Skeletal muscle satellite cell (primary cell): Measurements from ENCODE around the gene ZBTB20.

Source experiments
- H3K27me3 ChIP-seq: 2 replicates; pipeline ENCODE4 v1.7.0; 2013; ENCODE audit warnings: low read length; ENCODE audit not compliant: control insufficient read depth, insufficient read depth
- H3K36me3 ChIP-seq: 2 replicates; pipeline ENCODE4 v1.7.0; 2013; ENCODE audit warnings: mild to moderate bottlenecking, control low read depth, low read length; ENCODE audit not compliant: insufficient read depth
- H3K4me1 ChIP-seq: 2 replicates; pipeline ENCODE4 v1.7.0; 2013; ENCODE audit warnings: low read length; ENCODE audit not compliant: control insufficient read depth, insufficient read depth
- H3K4me2 ChIP-seq: 2 replicates; pipeline ENCODE4 v1.7.0; 2013; ENCODE audit warnings: mild to moderate bottlenecking, low read length
- H3K4me3 ChIP-seq: 2 replicates; pipeline ENCODE4 v1.7.0; 2013; ENCODE audit warnings: low read length
- H3K9ac ChIP-seq: 2 replicates; pipeline ENCODE4 v1.7.0; 2013; ENCODE audit warnings: mild to moderate bottlenecking, low read depth, low read length, moderate library complexity
- H3K9me3 ChIP-seq: replicated peaks from 2 replicates; pipeline ENCODE4 v1.7.0; 2013; ENCODE audit warnings: mild to moderate bottlenecking, control low read depth, low read length

Gene ZBTB20

DNA sequence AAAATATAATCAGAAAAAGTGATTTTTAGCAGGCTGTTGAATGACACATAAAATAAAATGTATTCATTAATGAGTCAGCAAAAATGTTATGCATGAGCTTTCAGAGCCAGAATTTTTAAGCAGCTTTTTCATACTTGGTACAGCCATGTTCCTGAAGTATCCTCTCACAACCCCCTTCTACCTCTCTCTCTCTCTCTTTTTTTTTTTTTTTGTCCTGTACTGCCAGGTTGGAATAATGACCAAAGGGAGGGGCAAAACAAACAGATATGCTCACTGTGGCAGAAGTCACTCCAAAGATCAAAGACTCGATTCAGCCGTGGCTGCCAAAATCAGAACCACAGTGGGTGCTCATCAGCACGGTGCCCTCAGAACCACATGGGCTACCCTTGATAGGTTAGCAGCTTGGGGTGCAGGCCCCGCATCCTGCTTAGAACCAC lies 383.0 kb downstream of the ZBTB20 start:
- Histone ChIP-seq H3K4me2 (peak overlapping the region; percentile 33), H3K27me3 (no peaks in the 10 kb centered on the region), H3K36me3 (no peaks in the 10 kb centered on the region), H3K4me3 (peak overlapping the region; percentile 7), H3K4me1 (peaks cover 15% of the 10 kb centered on the region), H3K9me3 (no peaks in the 10 kb centered on the region), H3K9ac (no peak overlapping the region)

- Histone ChIP-seq H3K27me3 (no peaks in the 10 kb centered on the region), H3K4me3 (no peak overlapping the region), H3K9ac (no peak overlapping the region), H3K36me3 (no peaks in the 10 kb centered on the region), H3K9me3 (no peaks in the 10 kb centered on the region), H3K4me1 (peaks cover 26% of the 10 kb centered on the region), H3K4me2 (no peak overlapping the region)
Observed at GRCh38 chr3:114762144-114762543, 384.9 kb downstream of the ZBTB20 start.

DNA sequence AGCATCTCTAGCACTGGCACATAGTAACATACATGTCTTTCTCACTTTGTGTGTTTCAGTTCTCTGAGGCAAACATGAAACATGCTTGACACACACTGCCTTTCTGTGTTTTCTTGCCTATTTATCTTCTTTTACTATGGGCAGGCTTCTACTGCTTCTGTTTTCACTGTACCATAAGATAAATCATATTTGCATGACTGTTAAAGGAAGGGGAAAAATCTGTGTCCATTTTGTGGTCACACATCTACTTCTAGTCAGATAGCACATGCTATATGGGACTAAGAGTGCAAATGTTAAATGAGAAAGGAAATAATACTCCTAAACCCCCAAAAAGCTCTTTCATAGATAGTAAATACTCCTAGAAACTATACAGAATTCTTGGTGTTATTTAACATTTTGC lies 386.4 kb downstream of the ZBTB20 start:
- Histone ChIP-seq H3K9me3 (no peaks in the 10 kb centered on the region), H3K9ac (no peak overlapping the region), H3K4me3 (no peak overlapping the region), H3K27me3 (no peaks in the 10 kb centered on the region), H3K4me2 (no peak overlapping the region), H3K36me3 (no peaks in the 10 kb centered on the region), H3K4me1 (peaks cover 33% of the 10 kb centered on the region)

- Histone ChIP-seq H3K9me3 (no peaks in the 10 kb centered on the region), H3K9ac (peak overlapping the region; percentile 81), H3K4me1 (peaks cover 29% of the 10 kb centered on the region), H3K36me3 (no peaks in the 10 kb centered on the region), H3K4me3 (peak overlapping the region; percentile 65), H3K27me3 (no peaks in the 10 kb centered on the region), H3K4me2 (peak overlapping the region; percentile 83)
Observed at GRCh38 chr3:114758831-114759699, 388.0 kb downstream of the ZBTB20 start.

GRCh38 chr3:114756506-114757279 lies 390.4 kb downstream of the ZBTB20 start:
- Histone ChIP-seq H3K36me3 (no peaks in the 10 kb centered on the region), H3K4me1 (peaks cover 25% of the 10 kb centered on the region), H3K9me3 (no peaks in the 10 kb centered on the region), H3K4me2 (peak overlapping the region; percentile 83), H3K4me3 (no peak overlapping the region), H3K27me3 (no peaks in the 10 kb centered on the region), H3K9ac (peak overlapping the region; percentile 81)

GRCh38 chr3:114746502-114746901 lies 400.6 kb downstream of the ZBTB20 start:
- peak overlapping the region; percentile 78 for H3K4me2 ChIP-seq
- H3K4me3 ChIP-seq: peak overlapping the region; percentile 63
- no peaks in the 10 kb centered on the region for H3K9me3 ChIP-seq
- H3K27me3 ChIP-seq: no peaks in the 10 kb centered on the region
- H3K36me3 ChIP-seq: no peaks in the 10 kb centered on the region
- peaks cover 16% of the 10 kb centered on the region for H3K4me1 ChIP-seq
- peak overlapping the region; percentile 74 for H3K9ac ChIP-seq

DNA sequence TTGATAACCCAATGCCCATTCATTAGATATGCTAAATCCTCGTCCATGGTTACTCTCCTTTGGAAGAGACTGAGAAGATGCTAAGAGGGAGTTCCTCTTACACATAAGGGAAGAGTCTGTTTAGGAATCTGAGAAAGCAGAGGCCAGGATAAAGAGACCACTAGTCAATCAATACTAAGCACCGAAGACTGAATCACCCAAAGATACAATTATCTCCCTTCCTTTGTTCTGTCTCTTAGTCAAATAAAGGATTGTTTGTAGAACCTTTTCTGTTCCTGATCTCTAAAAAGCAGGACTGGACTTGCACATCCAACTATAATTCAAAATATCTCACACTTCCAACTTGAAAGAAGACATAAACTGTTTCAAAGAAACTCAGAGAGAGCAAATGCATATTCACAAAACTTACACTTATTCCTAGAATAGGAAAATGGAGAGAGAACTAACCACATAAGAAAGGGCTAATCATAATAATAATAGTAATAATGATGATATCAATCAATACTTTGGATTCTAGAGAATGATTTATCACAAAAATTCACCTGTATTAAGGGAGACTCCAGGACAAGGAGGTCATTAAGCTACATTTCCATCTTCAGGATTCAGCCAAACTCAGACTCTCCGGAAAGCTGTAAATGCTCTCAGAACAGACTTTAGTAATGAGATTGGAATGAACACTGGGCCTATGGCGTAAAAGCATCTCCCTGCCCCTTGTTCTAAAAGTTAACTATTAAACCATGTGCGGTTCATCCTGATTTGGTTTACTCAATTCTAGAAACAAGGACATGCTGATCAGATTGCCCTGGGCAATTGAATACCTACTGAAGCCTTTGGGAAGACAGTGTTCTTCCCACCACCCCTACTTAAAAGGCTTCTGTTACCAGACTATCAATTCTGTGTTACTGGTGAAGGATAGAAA lies 401.5 kb downstream of the ZBTB20 start:
- Histone ChIP-seq H3K9me3 (no peaks in the 10 kb centered on the region), H3K36me3 (no peaks in the 10 kb centered on the region), H3K4me2 (peak overlapping the region; percentile 78), H3K9ac (peak overlapping the region; percentile 74), H3K4me1 (peaks cover 24% of the 10 kb centered on the region), H3K4me3 (peak overlapping the region; percentile 63), H3K27me3 (no peaks in the 10 kb centered on the region)

DNA sequence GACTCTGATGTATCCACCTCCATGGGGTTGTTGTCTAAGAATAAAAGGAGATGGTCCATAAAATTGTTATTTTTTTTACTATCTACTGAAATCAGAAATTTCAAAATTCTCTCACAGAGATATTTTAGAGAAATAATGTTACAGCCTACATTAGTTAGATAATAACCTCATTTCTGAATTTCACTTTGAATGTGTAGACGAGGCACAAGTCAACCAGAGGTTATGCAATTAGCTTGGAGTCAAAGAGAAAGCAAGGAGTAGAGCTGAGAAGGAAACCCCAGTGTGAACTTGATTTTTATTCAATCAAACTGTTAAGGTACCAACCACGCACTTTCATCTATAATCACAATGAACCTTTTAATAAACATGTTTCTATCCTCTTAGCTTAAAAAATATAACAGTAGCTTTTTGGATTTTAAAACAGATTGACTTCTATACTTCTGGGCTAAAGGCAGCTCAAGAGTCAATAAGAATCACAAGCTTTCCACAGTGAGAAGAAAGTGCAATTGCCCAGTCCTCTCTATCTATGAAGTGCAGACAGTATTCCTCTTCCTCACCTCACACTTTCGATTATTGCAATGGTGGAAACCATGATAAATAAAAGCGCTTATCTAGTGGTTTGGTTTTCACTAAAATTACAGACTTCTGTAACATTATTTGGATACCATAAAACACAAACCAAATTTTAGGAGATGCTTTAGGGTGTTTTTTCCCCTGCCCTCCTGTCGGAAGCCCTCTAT lies 403.2 kb downstream of the ZBTB20 start:
- H3K9ac ChIP-seq: no peak overlapping the region
- no peaks in the 10 kb centered on the region for H3K36me3 ChIP-seq
- no peak overlapping the region for H3K4me3 ChIP-seq
- no peak overlapping the region for H3K4me2 ChIP-seq
- peaks cover 24% of the 10 kb centered on the region for H3K4me1 ChIP-seq
- no peaks in the 10 kb centered on the region for H3K27me3 ChIP-seq
- H3K9me3 ChIP-seq: no peaks in the 10 kb centered on the region

DNA sequence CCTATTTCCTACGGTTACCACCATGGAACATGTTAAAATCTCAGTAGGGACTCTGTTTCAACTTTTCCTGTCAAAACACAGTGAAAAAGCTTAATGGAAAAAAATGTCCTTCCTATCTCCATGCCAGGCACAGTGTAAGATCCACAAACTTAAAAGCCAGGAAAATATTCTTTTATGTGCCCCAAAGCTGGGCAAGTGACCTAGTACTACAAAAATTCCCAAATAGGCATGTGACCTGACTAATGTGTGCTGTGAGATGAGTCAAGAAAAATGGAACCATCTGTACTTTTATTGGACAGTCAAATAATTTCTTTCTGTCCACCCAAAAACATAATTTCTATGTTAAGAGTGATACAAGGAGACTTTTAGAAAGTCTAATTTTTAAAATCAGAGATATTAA lies 406.0 kb downstream of the ZBTB20 start:
- no peaks in the 10 kb centered on the region for H3K27me3 ChIP-seq
- H3K4me2 ChIP-seq: no peak overlapping the region
- peaks cover 19% of the 10 kb centered on the region for H3K4me1 ChIP-seq
- no peak overlapping the region for H3K4me3 ChIP-seq
- H3K36me3 ChIP-seq: no peaks in the 10 kb centered on the region
- no peaks in the 10 kb centered on the region for H3K9me3 ChIP-seq
- no peak overlapping the region for H3K9ac ChIP-seq

DNA sequence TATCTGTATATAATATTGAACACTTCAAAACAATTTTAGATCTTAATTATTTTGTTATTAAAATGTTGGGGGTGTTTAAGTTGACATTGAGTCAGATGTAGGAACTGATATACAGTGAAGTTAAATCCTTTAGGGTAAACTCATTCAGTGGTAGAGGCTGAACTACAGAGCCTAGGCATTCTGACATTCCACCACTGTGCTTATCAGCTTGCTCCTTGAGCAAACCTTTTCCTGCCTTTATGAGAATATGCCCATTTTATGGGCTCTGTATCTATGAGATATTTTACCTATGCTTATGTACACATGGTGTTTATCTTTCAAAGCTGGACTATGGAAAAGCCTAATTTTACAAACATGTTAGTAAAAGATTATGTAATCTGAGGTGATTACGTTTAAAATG lies 407.5 kb downstream of the ZBTB20 start:
- Histone ChIP-seq H3K9me3 (no peaks in the 10 kb centered on the region), H3K36me3 (no peaks in the 10 kb centered on the region), H3K27me3 (no peaks in the 10 kb centered on the region), H3K9ac (no peak overlapping the region), H3K4me3 (no peak overlapping the region), H3K4me1 (peaks cover 8% of the 10 kb centered on the region), H3K4me2 (no peak overlapping the region)
